HG03045 (cell line): ENCODE data around the gene CARD11.

ENCODE experiments used
- ATAC-seq: cut with Tn5 transposase; IDR thresholded peaks from one replicate; pipeline ENCODE4 v1.9.1; 2021; ENCODE audit warnings: mild to moderate bottlenecking, moderate library complexity; ENCODE audit not compliant: unreplicated experiment

The CARD11 gene

GRCh38 chr7:2984091-2984490 is 59.6 kb downstream of the CARD11 start:
- ATAC-seq, result no peak

GRCh38 chr7:2983586-2983985 is 60.1 kb downstream of the CARD11 start:
- no peak for ATAC-seq

GRCh38 chr7:2982831-2983230 is 60.8 kb downstream of the CARD11 start:
- ATAC-seq, result no peak

- no peak for ATAC-seq
Observed at GRCh38 chr7:2982401-2982800, 61.3 kb downstream of the CARD11 start.

- no peak for ATAC-seq
Observed at GRCh38 chr7:2981103-2981480, 62.6 kb downstream of the CARD11 start.

GRCh38 chr7:2980401-2981102 is 63.1 kb downstream of the CARD11 start:
- no peak for ATAC-seq

GRCh38 chr7:2979951-2980350 is 63.7 kb downstream of the CARD11 start:
- no peak for ATAC-seq

- no peak for ATAC-seq
Observed at GRCh38 chr7:2979201-2979631, 64.5 kb downstream of the CARD11 start.

GRCh38 chr7:2978408-2978807 is 65.3 kb downstream of the CARD11 start:
- peak; percentile 86 for ATAC-seq

GRCh38 chr7:2975821-2976371 is 67.8 kb downstream of the CARD11 start:
- ATAC-seq, result no peak

- ATAC-seq, result no peak
Observed at GRCh38 chr7:2974093-2974819, 69.4 kb downstream of the CARD11 start.

GRCh38 chr7:2972835-2973161 is 70.9 kb downstream of the CARD11 start:
- ATAC-seq, result no peak

GRCh38 chr7:2971914-2972834 is 71.5 kb downstream of the CARD11 start:
- peak; percentile 67 for ATAC-seq

- no peak for ATAC-seq
Observed at GRCh38 chr7:2970861-2971260, 72.8 kb downstream of the CARD11 start.

GRCh38 chr7:2970307-2970664 is 73.4 kb downstream of the CARD11 start:
- no peak for ATAC-seq

- ATAC-seq, result no peak
Observed at GRCh38 chr7:2969398-2970306, 74.0 kb downstream of the CARD11 start.

GRCh38 chr7:2968616-2969397 is 74.9 kb downstream of the CARD11 start:
- no peak for ATAC-seq

GRCh38 chr7:2968176-2968575 is 75.5 kb downstream of the CARD11 start:
- no peak for ATAC-seq

- no peak for ATAC-seq
Observed at GRCh38 chr7:2967705-2968104, 76.0 kb downstream of the CARD11 start.

- ATAC-seq, result no peak
Observed at GRCh38 chr7:2967253-2967652, 76.4 kb downstream of the CARD11 start.
